ENCODE measurements around the gene MUC6. TPM values are rescaled to one million over a fixed set of nuclear protein-coding genes. Genes with fewer than 3 reads are reported as not detected.

MUC6 gene
- total RNA-seq, 1 donor from 2014 or later, result not detected

GRCh38 chr11:972523-973211 is 63.9 kb downstream of the MUC6 start:
- POLR2A ChIA-PET, result no interaction called here
- TF ChIP-seq CTCF (IDR thresholded peaks at IDR 0.05), result no peak
- intact Hi-C loops (cut with micrococcal nuclease), result no loop called here
- H3K4me1 Mint-ChIP-seq, result peaks cover 18% of the 10 kb centered on the region
- ATAC-seq (ENCODE audit: low read depth), result no peak
- DNase-seq, result no peak
- H3K9me3 Mint-ChIP-seq, result no peaks in the 10 kb centered on the region
- peaks cover 63% of the 10 kb centered on the region for H3K36me3 Mint-ChIP-seq (ENCODE audit: low read depth)
- no peak overlapping the region for H3K27ac Mint-ChIP-seq
- CTCF ChIA-PET, result no interaction called here
- H3K4me3 Mint-ChIP-seq, result no peak overlapping the region
- H3K27me3 Mint-ChIP-seq, result no peaks in the 10 kb centered on the region

- intact Hi-C loops (cut with micrococcal nuclease), result no loop called here
- no peak for ATAC-seq (ENCODE audit: low read depth)
- ChIA-PET POLR2A (no interaction called here), CTCF (no interaction called here)
- H3K4me1 Mint-ChIP-seq, result peaks cover 18% of the 10 kb centered on the region
- H3K4me3 Mint-ChIP-seq, result no peak overlapping the region
- TF ChIP-seq CTCF (IDR thresholded peaks at IDR 0.05), result no peak
- DNase-seq, result no peak
- no peaks in the 10 kb centered on the region for H3K27me3 Mint-ChIP-seq
- no peaks in the 10 kb centered on the region for H3K9me3 Mint-ChIP-seq
- H3K27ac Mint-ChIP-seq, result no peak overlapping the region
- peaks cover 57% of the 10 kb centered on the region for H3K36me3 Mint-ChIP-seq (ENCODE audit: low read depth)
Measured at GRCh38 chr11:971731-972365, 64.7 kb downstream of the MUC6 start.

- Mint-ChIP-seq H3K27ac (no peak overlapping the region), H3K4me3 (no peak overlapping the region), H3K27me3 (no peaks in the 10 kb centered on the region), H3K4me1 (peaks cover 19% of the 10 kb centered on the region), H3K9me3 (no peaks in the 10 kb centered on the region), H3K36me3 (ENCODE audit: low read depth) (peaks cover 60% of the 10 kb centered on the region)
- intact Hi-C loops (cut with micrococcal nuclease), result no loop called here
- no peak for TF ChIP-seq CTCF (IDR thresholded peaks at IDR 0.05)
- POLR2A ChIA-PET, result no interaction called here
- ATAC-seq (ENCODE audit: low read depth) (no peak), DNase-seq (no peak)
- CTCF ChIA-PET, result no interaction called here
Measured at GRCh38 chr11:971092-971690, 65.3 kb downstream of the MUC6 start.

GRCh38 chr11:970319-970871 is 66.1 kb downstream of the MUC6 start:
- POLR2A ChIA-PET, result no interaction called here
- intact Hi-C loops (cut with micrococcal nuclease), result no loop called here
- Mint-ChIP-seq H3K36me3 (ENCODE audit: low read depth) (peaks cover 56% of the 10 kb centered on the region), H3K4me1 (peaks cover 19% of the 10 kb centered on the region), H3K9me3 (no peaks in the 10 kb centered on the region), H3K27ac (peak overlapping the region; percentile 1), H3K27me3 (no peaks in the 10 kb centered on the region), H3K4me3 (no peak overlapping the region)
- DNase-seq (no peak), ATAC-seq (ENCODE audit: low read depth) (no peak)
- CTCF ChIA-PET, result no interaction called here
- no peak for TF ChIP-seq CTCF (IDR thresholded peaks at IDR 0.05)

GRCh38 chr11:969651-970205 is 66.8 kb downstream of the MUC6 start:
- no peak for DNase-seq
- H3K4me3 Mint-ChIP-seq, result no peak overlapping the region
- ChIA-PET POLR2A (no interaction called here), CTCF (no interaction called here)
- intact Hi-C loops (cut with micrococcal nuclease), result loop anchor here (5.0 kb wide), 1 partner anchor 122 kb away; no protein-coding TSS in a partner anchor
- H3K27ac Mint-ChIP-seq, result no peak overlapping the region
- H3K4me1 Mint-ChIP-seq, result peaks cover 19% of the 10 kb centered on the region
- H3K27me3 Mint-ChIP-seq, result no peaks in the 10 kb centered on the region
- H3K9me3 Mint-ChIP-seq, result no peaks in the 10 kb centered on the region
- TF ChIP-seq CTCF (IDR thresholded peaks at IDR 0.05), result no peak
- no peak for ATAC-seq (ENCODE audit: low read depth)
- H3K36me3 Mint-ChIP-seq (ENCODE audit: low read depth), result peaks cover 53% of the 10 kb centered on the region

Measured in activated B cell treated with CpG ODN at 0.5 μM for 24 hours (primary cell).